ENCODE results near the gene NT5DC2. TPM values are rescaled to one million over a fixed set of nuclear protein-coding genes. Genes with fewer than 3 reads are reported as not detected.
"Not testable (repeated sequence)": the region's sequence is repeated elsewhere in the genome, so short reads cannot be mapped to it uniquely, and the experiment has no call there.

NT5DC2 gene
- total RNA-seq, 1 experiment from 2014 or later: 65.6 TPM

DNA sequence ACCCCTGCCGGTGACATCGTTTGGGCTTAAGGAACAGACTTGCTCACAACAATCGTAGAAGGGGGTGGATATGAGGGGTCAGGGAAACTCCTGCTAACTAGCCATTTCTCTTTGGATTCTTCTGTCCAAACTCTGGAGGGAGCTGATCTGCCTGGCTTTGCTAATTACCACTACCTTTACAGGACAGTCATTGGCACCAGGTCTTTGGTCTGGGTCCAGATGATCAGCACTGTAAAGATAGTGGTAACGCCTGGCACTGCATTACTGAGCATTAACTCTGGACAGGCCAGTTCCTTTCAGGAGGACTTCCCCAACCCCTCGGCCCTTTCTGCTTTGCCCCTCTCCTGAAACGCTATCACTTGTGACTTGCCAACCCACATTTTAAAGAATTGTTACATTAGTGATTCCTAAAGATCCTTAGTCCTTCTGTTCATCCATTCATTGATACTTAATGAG, 3.5 kb upstream of the NT5DC2 start:
- no peak for DNase-seq (ENCODE audit: low spot score)

DNA sequence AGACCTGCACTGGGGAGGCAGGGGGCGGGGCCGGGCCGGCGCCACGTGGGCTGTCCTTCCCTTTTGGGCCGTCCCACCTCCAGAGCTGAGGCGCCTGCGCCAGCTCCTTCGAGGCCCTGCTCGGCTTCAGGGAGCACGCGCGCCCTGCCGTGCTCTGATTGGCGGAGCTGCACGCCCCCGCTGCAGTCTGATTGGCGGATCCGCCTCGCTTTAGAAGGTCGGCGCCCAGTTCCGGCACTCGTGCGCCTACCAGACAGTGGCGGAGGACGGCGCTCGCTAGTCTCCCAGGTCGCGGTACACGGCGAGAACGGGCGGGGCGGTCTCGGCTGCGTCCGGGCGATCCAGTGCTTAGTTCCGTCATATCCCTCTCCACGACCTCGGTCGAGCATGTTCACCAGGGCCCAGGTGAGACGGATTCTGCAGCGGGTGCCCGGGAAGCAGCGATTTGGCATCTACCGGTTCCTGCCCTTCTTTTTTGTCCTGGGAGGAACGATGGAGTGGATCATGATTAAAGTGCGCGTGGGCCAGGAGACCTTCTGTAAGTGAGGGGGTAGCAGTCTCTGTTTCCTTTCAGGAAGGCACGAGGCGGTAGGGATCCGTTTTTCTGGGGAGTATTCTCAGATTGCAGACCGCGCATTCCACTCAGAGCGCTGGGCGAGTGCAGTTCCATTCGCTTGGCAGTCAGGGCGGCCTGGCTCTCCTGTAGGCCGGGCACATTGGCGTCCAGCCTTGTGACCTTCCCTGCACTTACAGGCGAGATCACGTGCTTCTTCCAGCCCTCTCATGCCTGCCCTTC, 2.9 kb upstream of the NT5DC2 start, which contains the start of gene UQCC5:
Gene UQCC5, plus strand, starts transcription at position 237 of the 796 bp plus-strand sequence. Its CDS starts 151 bp downstream, at position 388.
- peak; percentile 95 for DNase-seq (ENCODE audit: low spot score)

DNA sequence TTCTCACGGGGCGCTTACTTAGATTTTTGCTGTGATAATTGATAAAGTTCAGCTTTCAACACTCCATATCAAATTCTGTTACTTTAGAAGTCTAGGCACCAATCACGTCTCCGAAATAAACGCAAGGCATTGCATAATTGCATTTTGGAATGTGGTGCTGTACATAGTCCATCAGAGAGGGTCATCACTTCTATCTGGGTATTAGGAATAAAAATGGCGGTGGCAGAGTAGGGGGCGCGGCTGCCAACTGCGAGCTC, 2.4 kb upstream of the NT5DC2 start:
- DNase-seq (ENCODE audit: low spot score): no peak

DNA sequence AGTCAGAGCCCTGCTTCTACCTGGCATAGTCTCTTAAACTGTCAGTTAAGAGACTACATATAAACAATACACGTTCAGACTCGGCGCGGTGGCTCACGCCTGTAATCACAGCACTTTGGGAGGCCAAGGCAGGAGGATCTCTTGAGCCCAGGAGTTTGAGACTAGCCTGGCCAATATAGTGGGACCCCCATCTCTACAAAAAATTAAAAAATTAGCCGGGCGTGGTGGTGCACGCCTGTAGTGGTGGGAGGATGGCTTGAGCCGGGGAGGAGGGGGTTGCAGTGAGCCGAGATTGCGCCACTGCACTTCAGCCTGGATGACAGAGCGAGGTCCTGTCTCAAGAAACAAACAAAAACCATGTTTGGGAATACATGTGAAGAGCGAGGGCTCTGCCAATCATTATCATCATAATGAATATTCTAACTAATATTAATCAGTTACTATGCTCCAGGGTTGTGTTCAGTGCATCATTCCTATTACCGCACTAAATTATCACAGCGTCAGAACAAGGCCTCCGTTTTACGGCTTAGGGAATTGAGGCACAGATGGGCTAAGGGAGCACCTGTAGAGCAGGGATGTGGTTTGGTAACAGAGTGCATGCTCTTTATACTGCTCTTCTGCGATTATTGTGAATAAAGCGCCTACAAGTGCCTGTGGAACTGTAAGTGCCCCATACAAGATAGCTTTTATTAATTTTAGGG, 1.9 kb upstream of the NT5DC2 start:
- no peak for DNase-seq (ENCODE audit: low spot score)

DNA sequence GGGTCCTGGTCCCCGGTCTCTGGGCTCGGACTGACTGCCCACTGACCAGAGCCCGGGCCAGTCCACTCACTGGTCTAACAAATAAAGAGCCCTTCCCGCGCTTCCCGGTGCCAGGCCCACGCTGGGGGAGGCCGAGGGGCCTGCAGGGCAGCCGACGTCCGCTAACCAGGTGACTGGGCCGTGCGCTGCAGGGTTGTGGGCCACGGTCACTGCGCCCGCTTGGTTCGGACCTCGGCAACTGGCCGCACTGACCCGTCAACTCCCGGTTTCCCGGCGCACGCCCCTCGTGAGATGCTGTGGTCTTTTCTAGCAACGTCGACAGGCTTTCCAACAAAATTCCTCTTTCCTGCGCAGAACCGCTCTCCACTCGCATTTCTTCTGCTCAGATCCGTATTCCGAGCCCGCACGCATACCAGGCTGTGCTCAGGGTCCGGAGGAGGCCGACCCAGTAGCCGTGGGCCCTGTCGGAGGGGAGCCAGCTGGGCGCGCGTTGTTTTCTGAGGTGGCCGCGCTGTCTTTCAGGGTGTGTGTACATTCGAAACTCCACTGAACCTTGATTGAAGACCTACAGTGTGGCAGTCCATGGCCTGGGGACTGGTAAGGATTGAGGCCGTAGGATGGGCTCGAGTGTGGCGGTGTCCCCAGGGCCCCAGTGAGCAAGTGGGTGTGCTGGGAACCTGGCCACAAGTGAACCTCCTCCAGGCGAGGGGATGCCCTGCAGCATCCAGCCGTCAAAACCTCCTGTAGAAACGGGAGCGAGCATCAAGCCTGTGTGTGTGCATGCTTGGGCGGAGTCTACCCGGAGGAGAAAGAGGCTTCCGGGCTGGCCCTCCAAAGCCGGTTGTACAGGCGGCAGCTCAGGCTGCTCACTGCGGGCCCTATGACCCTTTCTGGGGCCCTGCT, 875 bp upstream of the NT5DC2 start:
- DNase-seq (ENCODE audit: low spot score): no peak

DNA sequence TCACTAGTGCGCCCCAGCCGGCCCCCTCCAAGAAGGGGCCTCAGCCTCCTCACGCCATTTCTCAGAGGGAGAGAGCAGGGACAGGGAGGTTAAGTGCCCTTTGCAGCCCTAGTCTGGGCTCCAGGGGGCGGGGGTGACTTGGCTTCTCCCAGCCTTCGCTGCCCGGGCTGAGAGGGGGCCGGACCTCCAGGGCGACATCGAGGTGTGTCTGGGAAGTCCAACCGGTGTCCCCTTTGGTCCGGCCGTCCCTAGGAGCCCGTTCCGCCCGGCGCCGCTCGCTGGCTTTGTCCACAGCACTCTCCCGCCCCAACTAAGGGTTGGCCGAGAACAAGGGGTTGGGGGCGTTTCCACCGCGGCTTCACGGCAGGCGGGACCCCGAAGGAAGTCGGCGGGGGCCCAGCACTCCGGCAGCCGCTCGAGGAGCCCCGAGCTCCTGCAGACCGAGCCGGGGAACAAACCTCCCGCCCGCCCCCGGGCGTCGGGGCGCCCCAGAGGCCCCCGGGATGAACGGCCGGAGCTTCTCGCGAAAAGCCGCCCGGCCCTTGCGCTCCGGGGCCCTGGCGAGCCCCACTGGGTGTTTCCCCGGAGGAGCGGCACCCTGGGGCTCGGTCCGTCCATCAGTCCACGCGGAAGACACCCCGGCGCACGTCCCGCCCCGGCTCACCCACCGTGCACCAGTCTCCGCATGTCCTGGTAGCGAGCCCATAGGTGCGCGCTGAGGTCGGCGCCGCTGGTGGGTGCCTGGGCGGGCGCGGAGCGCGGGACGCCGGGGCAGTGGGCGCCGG, 627 bp downstream of the NT5DC2 start:
- no peak for DNase-seq (ENCODE audit: low spot score)

DNA sequence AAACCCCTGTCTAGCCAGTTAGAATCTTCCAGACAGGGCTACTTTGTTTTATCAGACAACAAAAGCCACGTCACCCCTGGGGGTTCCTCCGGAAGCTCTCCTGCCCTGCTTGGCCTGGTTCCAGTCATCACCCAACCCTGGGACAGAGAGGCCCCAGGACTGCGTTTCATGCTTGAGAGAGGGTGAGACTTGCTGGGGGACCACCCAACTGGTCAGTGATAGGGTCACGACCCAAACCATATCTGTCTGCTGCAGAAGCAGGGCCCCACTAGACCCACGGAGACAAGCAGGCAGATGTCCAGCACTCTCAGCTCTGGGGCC, 1.2 kb downstream of the NT5DC2 start:
- peak; percentile 47 for DNase-seq (ENCODE audit: low spot score)

DNA sequence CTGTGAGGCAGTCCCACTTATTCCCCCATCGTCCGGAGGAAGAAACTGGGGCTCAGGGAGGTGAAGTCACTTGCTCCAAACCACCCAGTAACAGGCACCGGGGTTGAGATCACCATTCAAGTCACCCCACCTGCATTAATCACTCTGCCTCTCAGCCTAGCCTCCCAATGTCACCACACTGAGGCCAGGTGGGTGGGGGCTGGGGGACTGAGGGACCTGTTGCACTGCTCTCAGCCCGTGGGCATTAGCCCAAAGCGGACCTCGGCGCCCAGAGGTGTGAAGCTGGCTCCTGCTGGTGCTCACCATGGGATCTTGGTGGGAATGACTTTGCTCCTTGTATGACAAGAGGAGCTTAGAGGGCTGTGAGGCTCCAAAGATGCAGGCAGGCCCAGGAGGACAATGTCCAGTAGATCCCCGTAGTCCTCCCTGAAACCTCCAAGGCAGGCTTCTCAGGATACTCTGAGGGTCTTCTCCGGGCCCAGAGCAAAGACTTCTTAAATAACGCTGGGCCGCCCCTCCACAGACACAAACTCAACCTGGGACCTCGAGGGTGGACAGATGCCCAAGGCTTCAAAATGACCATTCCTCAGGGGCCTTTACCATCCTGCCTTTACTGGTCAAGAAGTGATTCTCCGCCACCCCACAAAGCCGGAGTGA, 1.7 kb downstream of the NT5DC2 start:
- DNase-seq (ENCODE audit: low spot score): no peak

DNA sequence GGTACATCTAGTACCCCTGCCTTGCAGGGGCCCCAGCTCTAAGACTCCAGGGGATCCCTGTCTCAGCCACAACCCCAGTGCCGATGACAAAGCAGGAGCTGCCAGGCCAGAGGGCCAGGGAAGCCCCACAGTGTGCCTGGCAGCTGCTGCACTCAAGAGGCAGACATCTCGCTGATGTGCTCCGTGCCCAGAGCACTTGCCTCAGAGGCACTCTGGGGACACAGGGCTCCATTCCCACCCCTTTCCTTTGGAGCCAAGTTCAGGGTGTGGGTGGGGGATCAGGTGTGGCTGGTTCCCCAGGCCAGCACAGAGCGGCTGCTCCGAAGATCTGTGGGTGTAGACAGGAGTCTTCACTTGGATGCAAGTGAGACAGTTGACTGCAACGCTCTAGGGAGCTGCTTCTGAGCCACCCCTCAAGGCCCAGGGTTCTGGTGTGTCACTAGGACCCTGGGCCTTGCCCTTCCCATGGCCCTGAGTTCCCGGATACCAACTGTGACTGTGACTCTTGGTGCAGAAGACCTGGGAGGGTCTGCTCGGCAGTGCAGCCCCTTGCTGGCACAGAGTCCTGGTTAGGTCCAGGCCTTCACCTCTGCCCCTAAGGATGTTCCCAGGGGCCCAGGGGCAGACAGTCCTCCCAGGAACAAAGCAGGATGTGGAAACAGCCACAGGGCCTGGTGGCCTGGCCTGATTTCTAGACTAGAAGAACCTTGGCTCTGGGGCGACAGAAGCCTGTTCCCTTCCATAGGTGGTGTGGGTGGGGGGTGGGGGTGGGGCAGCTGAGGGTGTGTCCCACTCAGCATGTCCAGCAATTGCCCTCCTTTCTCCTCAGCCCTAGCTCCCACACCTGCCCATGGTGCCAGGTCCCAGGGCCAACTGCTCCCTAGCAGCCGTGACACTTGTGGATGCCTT, 2.5 kb downstream of the NT5DC2 start:
- DNase-seq (ENCODE audit: low spot score): no peak

DNA sequence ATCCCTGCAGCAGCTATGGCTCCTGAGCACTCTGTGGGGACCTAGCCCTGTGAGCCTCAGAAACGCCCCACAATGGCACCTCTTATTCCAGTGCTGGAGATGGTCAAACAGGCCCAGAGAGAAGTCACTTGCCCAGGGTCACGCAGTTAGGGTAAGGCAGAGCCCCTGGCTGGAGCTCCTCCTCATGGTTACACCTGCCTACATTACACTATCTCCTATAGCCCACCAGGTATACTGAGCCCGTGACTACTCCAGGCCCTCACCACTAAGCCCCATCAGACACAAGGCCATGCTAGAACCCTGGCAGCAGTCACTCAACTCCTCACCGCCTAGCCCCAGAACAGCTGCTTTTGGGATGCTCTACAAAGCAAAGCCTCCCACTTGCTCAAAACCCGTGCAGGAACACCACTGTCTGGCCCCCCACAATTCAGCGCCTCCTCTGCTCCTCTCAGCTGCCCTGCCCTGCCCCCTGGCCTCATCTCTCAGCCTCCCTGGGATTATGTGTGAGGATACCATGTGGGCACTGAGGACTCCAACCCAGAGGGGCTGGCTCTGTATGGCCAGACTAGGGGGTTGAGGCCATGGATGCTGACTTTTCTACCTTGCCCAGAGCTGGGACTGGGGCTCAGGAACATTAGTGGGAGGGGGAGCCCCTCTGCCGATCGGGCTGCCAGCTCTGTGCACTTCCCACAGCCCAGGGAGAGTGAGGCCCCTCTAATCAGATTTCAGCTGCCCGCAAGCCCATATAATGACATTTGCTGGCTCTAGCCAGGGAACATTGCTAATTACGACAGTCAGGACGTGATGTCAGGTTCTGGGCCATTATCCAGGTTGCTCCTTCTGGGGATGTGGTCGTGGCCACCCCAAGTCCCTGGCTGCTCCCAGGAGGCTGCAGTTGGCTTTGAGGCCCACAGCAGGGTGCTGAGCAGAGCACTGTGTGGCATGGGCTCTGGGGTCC, 4.0 kb downstream of the NT5DC2 start:
- DNase-seq (ENCODE audit: low spot score): no peak

DNA sequence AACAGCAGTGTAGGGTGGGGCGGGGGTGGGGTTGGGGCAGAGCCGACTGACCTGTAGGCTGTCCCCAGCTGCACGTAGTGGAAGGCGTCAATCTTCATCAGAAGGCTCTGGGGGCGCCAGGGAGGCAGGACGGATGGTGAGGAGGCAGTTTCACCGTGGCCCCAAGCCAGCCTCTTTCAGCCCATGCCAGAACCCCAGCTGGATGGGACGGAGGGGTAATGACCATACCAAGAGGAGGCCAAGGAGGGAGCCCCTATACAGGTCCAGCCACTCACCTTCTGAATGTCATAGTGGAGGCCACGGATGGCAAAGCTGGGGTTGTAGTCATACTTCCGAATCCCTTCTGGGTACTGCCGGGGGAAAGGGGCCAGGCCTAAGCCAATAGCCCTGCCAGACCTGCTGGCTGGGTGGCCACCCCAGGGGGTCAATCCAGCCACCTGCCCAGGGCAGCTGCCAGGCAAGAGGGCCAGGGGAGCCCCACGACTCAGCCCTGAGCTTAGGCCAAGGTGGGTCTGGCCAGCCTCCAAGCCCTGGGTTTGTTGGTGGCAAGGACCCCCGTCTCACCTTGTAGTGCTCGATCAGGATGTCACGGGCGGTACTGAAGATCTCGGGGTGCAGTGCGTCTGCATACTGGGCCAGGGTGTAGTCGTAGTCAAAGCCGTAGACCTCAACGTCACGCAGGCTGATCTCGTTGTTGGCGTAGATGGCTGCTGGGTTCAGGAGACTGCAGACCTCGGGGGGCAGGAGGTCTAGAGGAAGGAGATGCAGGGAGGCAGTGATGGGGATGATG, 4.9 kb downstream of the NT5DC2 start:
- DNase-seq (ENCODE audit: low spot score): no peak

DNA sequence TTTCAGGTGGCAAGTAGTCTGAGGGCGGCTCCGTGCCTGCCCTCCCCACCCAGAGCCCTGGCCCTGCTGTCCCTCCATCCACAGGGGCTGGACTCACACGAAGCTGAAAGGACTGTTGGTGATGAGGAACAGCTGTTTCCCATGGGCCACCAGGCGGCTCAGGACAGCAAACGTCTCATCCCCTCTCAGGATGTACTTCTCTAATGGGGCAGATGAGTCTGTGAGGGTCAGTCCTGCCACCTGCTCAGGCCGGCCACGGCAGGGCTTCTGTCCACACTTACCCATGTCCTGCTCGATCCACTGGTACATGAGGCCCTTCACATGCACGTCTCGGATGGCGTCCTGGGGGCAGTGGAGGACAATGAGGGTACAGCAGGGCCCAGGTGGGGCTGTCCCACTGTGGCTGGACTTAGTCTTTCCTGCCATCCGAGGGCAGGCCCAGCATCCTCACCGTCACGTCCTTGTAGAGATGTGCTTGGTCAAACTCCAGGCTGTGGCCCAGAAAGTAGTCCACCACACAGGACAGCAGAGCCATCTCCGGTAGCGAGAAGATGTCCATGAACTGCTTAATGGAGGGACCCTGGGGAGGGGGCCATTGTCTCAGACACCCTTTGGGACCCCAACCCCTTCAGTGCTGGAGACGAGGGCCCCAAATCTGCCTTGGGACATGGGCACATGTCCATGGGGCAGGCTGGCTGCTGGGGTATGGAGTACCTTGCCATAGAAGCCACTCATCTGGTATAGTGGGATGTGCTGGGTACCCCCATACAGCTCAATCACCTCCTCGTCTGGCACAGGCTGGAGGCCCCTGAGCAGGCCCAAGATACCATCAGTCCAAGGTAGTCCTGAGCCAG, 5.7 kb downstream of the NT5DC2 start:
- no peak for DNase-seq (ENCODE audit: low spot score)

DNA sequence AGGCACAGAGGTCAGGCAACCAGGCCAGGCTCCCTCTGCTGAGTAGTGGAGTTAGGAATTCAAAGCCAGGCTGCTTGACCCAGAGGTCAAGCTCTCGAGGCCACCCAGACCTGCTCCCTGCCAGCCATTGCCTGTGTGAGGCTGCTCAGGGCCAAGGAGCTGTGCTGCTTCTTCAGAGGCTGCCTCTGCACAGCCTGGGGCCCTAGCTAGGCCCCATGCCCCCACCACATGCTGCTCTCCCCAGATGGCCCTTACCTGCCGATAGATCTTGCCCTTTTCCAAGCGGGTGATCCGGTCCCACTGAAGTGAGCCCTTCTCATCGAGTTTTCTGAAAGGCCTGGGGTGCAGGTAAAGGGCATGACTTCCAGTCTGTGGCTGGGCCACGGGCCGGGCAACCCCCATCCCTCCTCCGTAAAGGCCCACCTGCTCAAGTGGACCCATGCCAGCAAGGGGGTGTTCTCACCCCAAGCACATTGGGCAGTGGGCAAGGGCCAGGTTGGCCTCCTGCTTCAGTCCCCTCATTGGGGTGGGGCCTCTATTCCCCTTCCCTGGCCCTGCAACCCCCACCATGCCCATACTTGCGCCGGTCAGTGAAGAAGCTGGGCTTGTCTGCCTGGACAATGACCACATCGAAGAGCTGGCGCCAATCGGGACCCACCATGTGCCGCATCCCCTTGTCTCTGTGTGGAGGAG, 6.5 kb downstream of the NT5DC2 start:
- no peak for DNase-seq (ENCODE audit: low spot score)

DNA sequence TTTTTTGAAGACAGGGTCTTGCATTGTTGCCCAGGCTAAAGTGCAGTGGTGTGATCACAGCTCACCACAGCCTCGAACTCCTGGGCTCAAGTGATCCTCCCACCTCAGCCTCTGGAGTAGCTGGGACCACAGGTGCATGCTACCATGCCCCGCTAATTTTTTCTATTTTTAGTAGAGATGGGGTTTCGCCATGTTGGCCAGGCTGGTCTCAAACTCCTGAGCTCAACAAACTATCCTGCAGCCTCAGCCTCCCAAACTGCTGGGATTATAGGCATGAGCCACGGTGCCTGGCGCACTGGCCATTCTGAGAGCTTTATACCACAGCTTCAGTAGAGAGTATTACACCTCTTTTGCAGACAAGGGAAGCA, 7.0 kb downstream of the NT5DC2 start:
- not testable (repeated sequence) for DNase-seq (ENCODE audit: low spot score)

DNA sequence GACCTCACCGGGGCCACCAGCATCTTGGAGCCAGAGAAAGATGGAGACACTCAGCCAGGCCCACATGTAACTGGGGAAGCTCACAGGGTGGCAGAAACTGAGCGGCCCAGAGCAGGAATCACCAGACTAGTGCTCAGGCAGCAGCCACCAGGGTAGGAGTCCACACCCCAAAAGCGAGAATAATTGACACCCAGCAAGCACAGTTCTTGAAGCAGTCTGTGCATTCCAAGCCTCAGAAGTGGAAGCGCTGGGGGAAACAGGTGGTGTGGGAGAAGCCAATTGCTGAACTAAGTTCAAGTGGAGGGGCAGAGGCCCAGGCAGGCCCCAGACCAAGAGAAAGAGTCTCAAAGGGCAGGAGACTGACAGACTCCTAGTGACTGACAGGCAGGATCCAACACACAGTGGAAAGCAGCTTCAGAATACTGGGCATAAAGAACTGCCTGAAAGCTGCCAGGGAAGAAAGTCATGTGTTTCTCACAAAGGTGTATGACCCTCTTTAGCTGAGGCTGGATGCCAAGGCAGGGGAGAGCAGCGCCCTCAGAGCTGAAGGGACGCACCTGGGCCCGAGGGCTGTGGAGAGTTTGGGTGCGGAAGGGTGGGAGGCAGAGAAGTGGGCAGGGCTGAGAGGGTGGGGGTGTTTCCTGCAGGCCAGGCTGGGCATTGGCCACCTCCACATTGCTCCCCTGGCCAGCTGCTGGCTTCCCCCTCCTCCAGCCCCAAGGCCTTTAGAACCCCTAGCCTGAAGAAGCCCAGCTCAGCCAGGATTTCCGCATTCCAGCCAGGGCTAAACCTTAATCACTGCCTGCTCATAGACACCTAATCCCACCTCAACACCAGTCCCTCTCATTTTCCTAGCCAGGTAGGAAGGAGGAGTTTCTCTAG, 7.7 kb downstream of the NT5DC2 start:
- DNase-seq (ENCODE audit: low spot score): no peak
